Measurements from ENCODE around the gene ICA1L.
"Not testable (repeated sequence)": the region's sequence is repeated elsewhere in the genome, so short reads cannot be mapped to it uniquely, and the experiment has no call there.

The ICA1L gene

GRCh38 chr2:202817771-202818170 is 53.8 kb downstream of the ICA1L start:
- H3K27ac ChIP-seq (ENCODE audit: low read length) = no peak overlapping the region
- no peaks in the 10 kb centered on the region for H3K27me3 ChIP-seq (ENCODE audit: control insufficient read depth in 1 of 2, insufficient read depth in 2 of 2, low read length in 2 of 2)
- no peaks in the 10 kb centered on the region for H3K9me3 ChIP-seq (ENCODE audit: control insufficient read depth in 2 of 2, low read length in 2 of 2)
- H3K36me3 ChIP-seq (ENCODE audit: control insufficient read depth in 2 of 2, insufficient read depth in 2 of 2, low read length in 2 of 2) = peaks cover 6 to 7% of the 10 kb centered on the region in 2 donors
- H3K4me3 ChIP-seq (ENCODE audit: low read length in 2 of 2) = no peak overlapping the region
- no peaks in the 10 kb centered on the region for H3K4me1 ChIP-seq (ENCODE audit: control insufficient read depth, insufficient read depth, low read length)
- no peak overlapping the region for H3K9ac ChIP-seq (ENCODE audit: low read length in 2 of 2)

- H3K27ac ChIP-seq (ENCODE audit: low read length) = no peak overlapping the region
- H3K36me3 ChIP-seq (ENCODE audit: control insufficient read depth in 2 of 2, insufficient read depth in 2 of 2, low read length in 2 of 2) = peaks cover 6 to 7% of the 10 kb centered on the region in 2 donors
- no peak overlapping the region for H3K9ac ChIP-seq (ENCODE audit: low read length in 2 of 2)
- no peaks in the 10 kb centered on the region for H3K9me3 ChIP-seq (ENCODE audit: control insufficient read depth in 2 of 2, low read length in 2 of 2)
- no peaks in the 10 kb centered on the region for H3K27me3 ChIP-seq (ENCODE audit: control insufficient read depth in 1 of 2, insufficient read depth in 2 of 2, low read length in 2 of 2)
- H3K4me3 ChIP-seq (ENCODE audit: low read length in 2 of 2) = no peak overlapping the region
- H3K4me1 ChIP-seq (ENCODE audit: control insufficient read depth, insufficient read depth, low read length) = no peaks in the 10 kb centered on the region
Observed at GRCh38 chr2:202815548-202816360, 55.8 kb downstream of the ICA1L start.

GRCh38 chr2:202814226-202814625 is 57.3 kb downstream of the ICA1L start:
- Histone ChIP-seq H3K36me3 (ENCODE audit: control insufficient read depth in 2 of 2, insufficient read depth in 2 of 2, low read length in 2 of 2) (peaks cover 6 to 7% of the 10 kb centered on the region in 2 donors), H3K9ac (ENCODE audit: low read length in 2 of 2) (no peak overlapping the region), H3K27ac (ENCODE audit: low read length) (no peak overlapping the region), H3K4me1 (ENCODE audit: control insufficient read depth, insufficient read depth, low read length) (no peaks in the 10 kb centered on the region), H3K4me3 (ENCODE audit: low read length in 2 of 2) (no peak overlapping the region), H3K9me3 (ENCODE audit: control insufficient read depth in 2 of 2, low read length in 2 of 2) (no peaks in the 10 kb centered on the region), H3K27me3 (ENCODE audit: control insufficient read depth in 1 of 2, insufficient read depth in 2 of 2, low read length in 2 of 2) (no peaks in the 10 kb centered on the region)

GRCh38 chr2:202813387-202813786 is 58.2 kb downstream of the ICA1L start:
- H3K9me3 ChIP-seq (ENCODE audit: control insufficient read depth in 2 of 2, low read length in 2 of 2) = no peaks in the 10 kb centered on the region
- H3K4me3 ChIP-seq (ENCODE audit: low read length in 2 of 2) = no peak overlapping the region
- H3K36me3 ChIP-seq (ENCODE audit: control insufficient read depth in 2 of 2, insufficient read depth in 2 of 2, low read length in 2 of 2) = peaks cover 6% of the 10 kb centered on the region in 2 donors
- no peaks in the 10 kb centered on the region for H3K27me3 ChIP-seq (ENCODE audit: control insufficient read depth in 1 of 2, insufficient read depth in 2 of 2, low read length in 2 of 2)
- no peak overlapping the region for H3K9ac ChIP-seq (ENCODE audit: low read length in 2 of 2)
- H3K27ac ChIP-seq (ENCODE audit: low read length) = no peak overlapping the region
- no peaks in the 10 kb centered on the region for H3K4me1 ChIP-seq (ENCODE audit: control insufficient read depth, insufficient read depth, low read length)

GRCh38 chr2:202808754-202809153 is 62.8 kb downstream of the ICA1L start:
- Histone ChIP-seq H3K4me1 (ENCODE audit: control insufficient read depth, insufficient read depth, low read length) (peaks cover 9% of the 10 kb centered on the region), H3K4me3 (ENCODE audit: low read length in 2 of 2) (no peak overlapping the region), H3K36me3 (ENCODE audit: control insufficient read depth in 2 of 2, insufficient read depth in 2 of 2, low read length in 2 of 2) (peaks cover 0 to 3% of the 10 kb centered on the region in 2 donors)

GRCh38 chr2:202807431-202808138 is 64.0 kb downstream of the ICA1L start:
- H3K36me3 ChIP-seq (ENCODE audit: control insufficient read depth in 2 of 2, insufficient read depth in 2 of 2, low read length in 2 of 2); H3K9ac ChIP-seq (ENCODE audit: low read length in 2 of 2); H3K4me1 ChIP-seq (ENCODE audit: control insufficient read depth, insufficient read depth, low read length); H3K4me3 ChIP-seq (ENCODE audit: low read length in 2 of 2); H3K27me3 ChIP-seq (ENCODE audit: control insufficient read depth in 1 of 2, insufficient read depth in 2 of 2, low read length in 2 of 2); H3K9me3 ChIP-seq (ENCODE audit: control insufficient read depth in 2 of 2, low read length in 2 of 2): not testable (repeated sequence)
- peak overlapping the region; percentile 58 for H3K27ac ChIP-seq (ENCODE audit: low read length)

More at GRCh38 chr2:202808754-202809153, 62.8 kb downstream of the ICA1L start:
- Histone ChIP-seq H3K9me3 (ENCODE audit: control insufficient read depth in 2 of 2, low read length in 2 of 2) (no peaks in the 10 kb centered on the region), H3K9ac (ENCODE audit: low read length in 2 of 2) (no peak overlapping the region), H3K27me3 (ENCODE audit: control insufficient read depth in 1 of 2, insufficient read depth in 2 of 2, low read length in 2 of 2) (no peaks in the 10 kb centered on the region), H3K27ac (ENCODE audit: low read length) (no peak overlapping the region)

- H3K36me3 ChIP-seq (ENCODE audit: control insufficient read depth in 2 of 2, insufficient read depth in 2 of 2, low read length in 2 of 2); H3K9ac ChIP-seq (ENCODE audit: low read length in 2 of 2); H3K9me3 ChIP-seq (ENCODE audit: control insufficient read depth in 2 of 2, low read length in 2 of 2); H3K4me1 ChIP-seq (ENCODE audit: control insufficient read depth, insufficient read depth, low read length); H3K27me3 ChIP-seq (ENCODE audit: control insufficient read depth in 1 of 2, insufficient read depth in 2 of 2, low read length in 2 of 2); H3K27ac ChIP-seq (ENCODE audit: low read length): not testable (repeated sequence)
- peak overlapping the region in 1 of 2 donors; percentile 8 for H3K4me3 ChIP-seq (ENCODE audit: low read length in 2 of 2)
Observed at GRCh38 chr2:202805911-202806310, 65.7 kb downstream of the ICA1L start.

- Histone ChIP-seq H3K4me1 (ENCODE audit: control insufficient read depth, insufficient read depth, low read length) (no peaks in the 10 kb centered on the region), H3K4me3 (ENCODE audit: low read length in 2 of 2) (no peak overlapping the region), H3K9me3 (ENCODE audit: control insufficient read depth in 2 of 2, low read length in 2 of 2) (no peaks in the 10 kb centered on the region), H3K9ac (ENCODE audit: low read length in 2 of 2) (no peak overlapping the region), H3K27me3 (ENCODE audit: control insufficient read depth in 1 of 2, insufficient read depth in 2 of 2, low read length in 2 of 2) (no peaks in the 10 kb centered on the region), H3K27ac (ENCODE audit: low read length) (no peak overlapping the region), H3K36me3 (ENCODE audit: control insufficient read depth in 2 of 2, insufficient read depth in 2 of 2, low read length in 2 of 2) (no peaks in the 10 kb centered on the region)
Observed at GRCh38 chr2:202797944-202798343, 73.6 kb downstream of the ICA1L start.

- no peaks in the 10 kb centered on the region for H3K9me3 ChIP-seq (ENCODE audit: control insufficient read depth in 2 of 2, low read length in 2 of 2)
- no peak overlapping the region for H3K27ac ChIP-seq (ENCODE audit: low read length)
- no peak overlapping the region for H3K9ac ChIP-seq (ENCODE audit: low read length in 2 of 2)
- H3K36me3 ChIP-seq (ENCODE audit: control insufficient read depth in 2 of 2, insufficient read depth in 2 of 2, low read length in 2 of 2) = peaks cover 13 to 14% of the 10 kb centered on the region in 2 donors
- H3K4me1 ChIP-seq (ENCODE audit: control insufficient read depth, insufficient read depth, low read length) = no peaks in the 10 kb centered on the region
- no peaks in the 10 kb centered on the region for H3K27me3 ChIP-seq (ENCODE audit: control insufficient read depth in 1 of 2, insufficient read depth in 2 of 2, low read length in 2 of 2)
- no peak overlapping the region for H3K4me3 ChIP-seq (ENCODE audit: low read length in 2 of 2)
Observed at GRCh38 chr2:202790676-202791075, 80.9 kb downstream of the ICA1L start.

GRCh38 chr2:202786842-202787241 is 84.7 kb downstream of the ICA1L start:
- Histone ChIP-seq H3K4me3 (ENCODE audit: low read length in 2 of 2) (no peak overlapping the region), H3K27me3 (ENCODE audit: control insufficient read depth in 1 of 2, insufficient read depth in 2 of 2, low read length in 2 of 2) (no peaks in the 10 kb centered on the region), H3K27ac (ENCODE audit: low read length) (no peak overlapping the region), H3K4me1 (ENCODE audit: control insufficient read depth, insufficient read depth, low read length) (no peaks in the 10 kb centered on the region), H3K9me3 (ENCODE audit: control insufficient read depth in 2 of 2, low read length in 2 of 2) (no peaks in the 10 kb centered on the region), H3K36me3 (ENCODE audit: control insufficient read depth in 2 of 2, insufficient read depth in 2 of 2, low read length in 2 of 2) (peaks cover 13 to 17% of the 10 kb centered on the region in 2 donors), H3K9ac (ENCODE audit: low read length in 2 of 2) (no peak overlapping the region)

Measured in stomach smooth muscle (tissue), 2 donors.